Left lobe of liver (tissue), 2 donors: Measurements from ENCODE around the gene RFX7. TPM values are rescaled to one million over a fixed set of nuclear protein-coding genes. Genes with fewer than 3 reads are reported as not detected.
"Not testable (repeated sequence)": the region's sequence is repeated elsewhere in the genome, so short reads cannot be mapped to it uniquely, and the experiment has no call there.

Source experiments
- ATAC-seq: fragments of 200-7000 bp; cut with Tn5 transposase; one replicate; pipeline ENCODE4 v1.9.1; 2020; ENCODE audit warnings: mild to moderate bottlenecking, moderate library complexity
- DNase-seq: peaks from one replicate; pipeline ENCODE4 v3.0.0-alpha.2; 2020; ENCODE audit warnings: low spot score
- total RNA-seq: library from RNA; stranded (reverse); gene quantifications from one replicate; pipeline ENCODE4 v1.2.1, GENCODE V29; 2021
- donor health status: DM: no; HTN: no; CAD: no; lungs with moderate emphysema.
- donor health status: DM: no; HTN: yes; CAD: no.

The RFX7 gene
- 5.5 TPM for total RNA-seq

GRCh38 chr15:56243163-56244037 lies at the start of gene RFX7:
Gene RFX7, minus strand, starts transcription at chr15:56243879. Its CDS starts 594 bp downstream, at chr15:56243285.
- ATAC-seq: peak; percentile 68
- DNase-seq: peak; percentile 83

- ATAC-seq: no peak
- no peak for DNase-seq
Observed at GRCh38 chr15:56292546-56293316, 49.1 kb upstream of the RFX7 start.

- DNase-seq (no peak), ATAC-seq (no peak)
Observed at GRCh38 chr15:56291741-56292140, 48.1 kb upstream of the RFX7 start.

GRCh38 chr15:56286213-56286612 lies 42.5 kb upstream of the RFX7 start:
- ATAC-seq (peak; percentile 33), DNase-seq (no peak)

DNA sequence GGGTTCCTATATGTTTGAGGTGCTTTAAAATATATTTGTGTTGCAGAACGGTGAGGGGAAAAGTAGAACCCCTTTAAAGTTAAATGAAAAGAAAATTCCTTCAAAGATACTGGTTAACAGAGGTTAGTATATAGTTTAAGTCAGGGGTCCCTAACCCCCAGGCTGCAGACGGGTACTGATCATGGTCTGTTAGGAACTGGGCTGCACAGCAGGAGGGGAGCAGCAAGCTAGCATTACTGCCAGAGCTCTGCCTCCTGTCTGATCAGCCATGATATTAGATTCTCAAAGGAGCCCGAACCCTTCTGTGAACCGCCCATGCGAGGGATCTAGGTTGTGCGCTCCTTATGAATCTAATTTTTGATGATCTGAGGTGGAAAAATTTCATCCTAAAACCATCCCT lies 37.5 kb upstream of the RFX7 start:
- DNase-seq: no peak
- ATAC-seq: no peak

GRCh38 chr15:56273724-56274123 lies 30.0 kb upstream of the RFX7 start:
- DNase-seq (no peak), ATAC-seq (no peak)

- DNase-seq (no peak), ATAC-seq (no peak)
Observed at GRCh38 chr15:56272454-56272853, 28.8 kb upstream of the RFX7 start.

GRCh38 chr15:56266465-56266864 lies 22.8 kb upstream of the RFX7 start:
- ATAC-seq, DNase-seq: not testable (repeated sequence)

GRCh38 chr15:56261854-56262509 lies 18.3 kb upstream of the RFX7 start:
- DNase-seq: no peak
- ATAC-seq: no peak

GRCh38 chr15:56257306-56257705 lies 13.6 kb upstream of the RFX7 start:
- not testable (repeated sequence) for DNase-seq

GRCh38 chr15:56254265-56254664 lies 10.6 kb upstream of the RFX7 start:
- no peak for DNase-seq
- no peak for ATAC-seq

More at GRCh38 chr15:56257306-56257705, 13.6 kb upstream of the RFX7 start:
- not testable (repeated sequence) for ATAC-seq

DNA sequence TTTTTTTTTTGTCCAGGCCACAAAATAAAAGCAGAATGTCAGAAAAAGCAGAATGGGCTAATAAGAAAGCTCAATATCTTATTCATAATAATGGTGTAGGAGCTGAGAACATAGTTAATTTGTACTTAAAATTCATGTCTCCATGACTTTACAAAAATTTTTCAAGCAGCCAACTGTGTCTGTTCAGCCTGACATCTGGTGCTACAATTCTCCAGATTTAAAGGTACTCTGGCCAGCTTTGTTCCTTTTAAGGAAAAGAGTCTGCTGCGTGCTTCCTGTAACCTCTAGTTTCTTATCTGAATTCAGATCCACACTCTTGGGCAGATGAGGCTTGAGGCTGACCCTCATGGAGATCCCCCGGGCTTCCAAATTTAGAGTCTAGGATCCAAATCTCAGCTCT lies 8.7 kb upstream of the RFX7 start:
- no peak for DNase-seq

DNA sequence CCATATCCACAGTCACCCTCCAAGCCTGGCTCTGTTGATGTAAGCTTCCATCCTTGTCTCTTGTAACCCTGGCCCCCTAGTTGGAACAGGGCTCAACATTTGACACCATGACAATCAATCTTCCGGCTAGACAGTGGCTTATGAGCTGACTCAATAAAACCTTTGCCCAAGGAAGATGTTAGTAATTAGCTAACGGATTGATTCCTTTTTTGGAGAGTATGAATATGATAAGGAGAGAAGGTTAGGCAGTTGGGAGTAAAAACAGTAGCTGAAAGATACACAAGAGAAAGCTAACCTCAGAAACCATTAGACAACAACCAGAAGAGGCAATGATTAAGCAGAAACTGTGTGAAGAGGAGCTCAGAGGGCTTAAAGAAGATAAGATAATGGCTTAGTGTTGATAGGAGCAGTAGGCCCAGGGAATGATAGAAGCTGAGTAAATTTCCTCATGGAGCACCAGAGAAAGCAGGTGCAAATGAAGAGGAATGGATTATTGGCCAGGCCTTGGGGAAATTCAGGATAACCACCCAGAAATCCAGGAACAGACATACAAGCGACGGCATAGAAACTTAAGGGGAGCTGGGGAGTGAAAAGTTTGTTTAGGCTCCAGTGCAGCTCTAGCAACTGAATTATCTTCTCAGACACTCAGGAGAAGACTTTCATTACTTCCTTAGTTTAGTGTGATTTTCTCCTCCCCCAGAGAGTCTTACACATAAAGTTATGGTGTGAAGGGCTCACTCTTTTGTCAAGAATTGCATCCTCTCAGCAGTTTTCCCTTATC lies 7.8 kb upstream of the RFX7 start:
- DNase-seq (no peak), ATAC-seq (no peak)

More for the DNA sequence above, 8.7 kb upstream of the RFX7 start:
- no peak for ATAC-seq

GRCh38 chr15:56250626-56251025 lies 6.9 kb upstream of the RFX7 start:
- ATAC-seq: no peak
- no peak for DNase-seq

GRCh38 chr15:56249092-56249491 lies 5.4 kb upstream of the RFX7 start:
- ATAC-seq (no peak), DNase-seq (no peak)

DNA sequence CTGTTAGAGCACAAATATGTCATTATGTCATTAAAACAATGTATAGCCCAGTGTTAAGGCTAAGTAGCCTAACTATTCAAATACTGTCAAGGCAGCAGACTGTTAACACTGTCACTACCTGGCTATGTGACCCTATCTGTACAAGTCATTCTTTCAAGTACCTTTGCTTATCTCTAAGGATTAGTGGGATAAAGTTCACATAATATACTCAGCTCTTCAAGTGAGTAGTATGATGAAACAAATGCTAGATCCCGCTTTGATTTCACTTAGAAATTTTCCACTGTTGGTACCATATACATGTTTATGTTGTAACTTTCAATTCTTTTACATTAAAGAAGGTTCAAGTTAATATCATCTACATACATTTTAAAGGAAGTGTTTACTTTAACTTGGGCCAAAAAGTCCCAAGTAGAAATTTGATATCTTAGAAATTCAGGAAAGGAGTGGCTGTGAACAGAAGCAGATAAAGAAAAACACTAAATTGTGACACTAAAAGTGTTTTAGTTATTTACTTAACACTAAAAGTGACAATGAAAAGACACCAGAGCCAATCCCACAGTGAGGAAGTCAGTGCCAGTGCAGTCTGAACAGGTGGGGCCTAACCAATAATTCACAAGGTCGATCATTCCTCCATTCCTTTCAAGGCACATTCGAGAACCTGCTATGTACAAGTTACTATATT lies 4.8 kb upstream of the RFX7 start:
- no peak for ATAC-seq
- DNase-seq: no peak

DNA sequence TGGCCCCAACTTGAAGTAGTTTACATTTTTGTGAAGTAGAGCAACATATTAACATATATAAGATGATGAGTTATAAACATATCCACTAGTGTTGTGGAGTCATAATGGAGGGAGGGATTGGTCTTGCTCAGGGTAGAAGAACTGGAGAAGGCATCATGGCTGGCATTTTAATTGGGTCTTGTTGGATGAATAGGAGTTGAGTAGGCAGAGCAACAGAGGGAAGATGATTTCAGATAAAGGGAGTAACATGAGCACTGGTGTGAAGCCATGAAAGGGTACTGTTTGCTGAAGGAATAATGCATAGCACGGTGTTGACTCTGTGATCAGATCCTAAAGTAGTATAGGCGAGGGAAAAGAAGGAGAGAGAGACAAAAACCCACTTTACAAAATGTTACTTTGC lies 3.6 kb upstream of the RFX7 start:
- DNase-seq (no peak), ATAC-seq (no peak)

DNA sequence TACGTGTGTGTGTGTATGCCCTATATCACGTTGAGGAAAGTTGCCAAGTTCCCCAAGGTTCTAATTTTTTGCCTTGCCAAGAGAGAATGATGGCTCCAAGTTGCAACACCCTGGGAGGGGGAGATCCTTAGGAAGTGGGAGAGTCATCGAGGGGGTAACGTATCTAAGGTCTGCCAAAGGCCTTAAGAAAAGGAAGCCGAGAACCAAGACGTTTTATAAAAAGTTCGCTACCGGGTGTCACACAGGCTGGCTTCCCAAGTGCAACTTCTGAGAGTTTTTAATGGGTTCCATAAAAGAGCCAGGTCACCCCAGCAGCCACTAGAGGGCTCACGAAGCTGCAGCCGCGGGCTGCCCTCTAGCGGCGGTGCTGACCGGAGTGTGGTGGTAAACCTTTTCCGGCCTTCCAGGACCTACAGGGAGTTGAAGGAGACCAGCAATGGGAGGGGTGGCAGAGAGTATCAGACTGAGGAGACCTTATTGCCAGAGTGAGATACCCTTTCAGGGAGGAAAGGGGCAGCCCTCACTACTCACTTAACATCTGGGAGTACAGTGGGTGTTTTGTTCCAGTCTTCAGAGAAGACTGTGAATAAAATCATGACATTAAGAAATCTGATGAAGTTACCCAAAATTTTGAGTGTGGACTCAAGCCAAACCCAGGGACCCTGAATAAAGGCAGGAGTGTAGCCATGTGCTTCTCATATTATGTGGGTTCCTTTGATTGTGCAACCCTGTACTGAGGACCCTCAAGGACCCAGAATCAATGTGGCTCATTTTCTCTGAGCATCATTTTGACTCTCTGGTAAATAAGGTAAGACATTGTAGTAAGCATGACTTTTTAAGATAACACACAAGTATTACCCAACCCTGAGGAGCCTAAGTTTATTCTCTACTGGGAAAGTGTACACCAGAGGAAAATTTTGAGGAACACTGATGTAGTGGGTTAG lies 2.5 kb upstream of the RFX7 start:
- peak; percentile 89 for DNase-seq
- peak; percentile 78 for ATAC-seq
